ENCODE data around the gene BYSL.

The BYSL gene

DNA sequence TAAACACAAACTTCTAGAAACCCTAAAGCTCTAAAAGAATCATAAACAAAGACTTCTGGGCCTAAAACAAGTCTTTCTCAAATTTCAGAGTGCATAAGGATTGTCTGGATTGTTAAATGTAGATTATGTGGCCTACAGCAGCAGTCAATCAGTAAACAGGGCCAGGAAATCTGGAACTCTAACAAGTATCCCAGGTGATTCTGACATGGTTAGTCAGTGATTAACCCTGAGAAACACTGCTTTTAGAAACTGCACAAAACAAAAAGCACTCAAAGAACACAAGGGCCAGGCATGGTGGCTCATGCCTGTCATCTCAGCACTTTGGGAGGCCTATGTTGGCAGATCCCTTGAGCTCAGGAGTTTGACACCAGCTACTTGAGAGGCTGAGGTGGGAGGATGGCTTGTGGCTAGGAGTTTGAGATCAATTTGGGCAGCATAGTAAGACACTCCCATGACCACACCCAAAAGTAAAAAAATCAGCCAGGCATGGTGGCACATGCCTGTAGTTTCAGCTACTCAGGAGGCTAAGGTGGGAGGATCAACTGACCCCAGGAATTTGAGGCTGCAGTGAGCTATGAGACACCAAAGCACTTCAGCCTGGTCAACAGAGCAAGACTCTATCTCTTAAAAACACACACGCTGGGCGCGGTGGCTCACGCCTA, 6.3 kb upstream of the BYSL start:
- no peak for DNase-seq (ENCODE audit: low spot score)

DNA sequence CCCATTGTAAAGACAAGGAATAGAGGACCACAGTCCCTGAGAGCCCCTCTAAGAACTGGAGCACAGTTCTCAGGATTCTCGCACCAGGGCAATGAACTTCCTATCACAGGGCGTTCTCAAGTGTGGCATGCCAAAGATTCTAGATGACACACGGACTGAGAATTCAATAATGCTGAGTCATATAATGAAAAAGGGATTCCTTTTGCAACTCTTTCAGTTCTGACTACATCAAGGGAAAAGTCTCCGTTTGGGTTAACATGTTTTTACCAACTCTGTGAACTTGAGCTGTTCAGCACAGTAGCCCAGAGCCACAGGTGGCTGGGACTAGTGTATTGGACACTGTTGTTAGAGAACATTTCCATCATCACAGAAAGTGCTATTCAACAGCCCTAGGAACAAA, 3.8 kb upstream of the BYSL start:
- DNase-seq (ENCODE audit: low spot score), result no peak

DNA sequence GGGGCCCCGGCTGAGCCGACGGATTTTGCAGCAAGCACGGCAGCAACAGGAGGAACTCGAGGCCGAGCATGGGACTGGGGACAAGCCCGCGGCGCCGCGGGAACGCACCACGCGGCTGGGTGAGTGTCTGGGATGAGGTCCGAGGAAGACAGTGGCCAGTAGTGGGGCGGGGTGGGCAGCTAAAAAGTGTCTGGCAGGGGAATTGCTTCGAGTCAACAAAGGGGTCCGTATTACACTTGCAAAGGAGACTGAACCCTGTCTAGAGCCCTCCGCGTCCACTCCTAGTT, 356 bp downstream of the BYSL start:
- DNase-seq (ENCODE audit: low spot score), result no peak

DNA sequence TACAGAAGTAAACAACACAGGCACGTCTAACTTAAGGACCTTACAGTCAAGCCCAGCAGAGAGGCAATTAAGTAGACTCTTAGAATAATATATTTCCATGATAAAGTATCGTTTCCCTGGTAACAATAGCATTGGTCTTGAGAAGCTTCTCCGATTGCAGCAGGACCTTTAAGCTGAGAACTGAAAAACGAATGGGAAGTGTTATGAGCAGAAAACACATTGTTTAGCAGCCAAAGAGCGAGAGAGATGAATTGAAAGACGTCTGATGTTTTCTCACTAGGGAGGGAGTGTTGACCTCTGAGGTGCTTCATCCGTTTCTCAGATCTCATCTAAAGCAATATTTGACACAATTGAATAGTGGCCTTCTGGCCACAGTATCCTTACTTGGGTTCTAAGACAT, 855 bp downstream of the BYSL start:
- DNase-seq (ENCODE audit: low spot score), result no peak

DNA sequence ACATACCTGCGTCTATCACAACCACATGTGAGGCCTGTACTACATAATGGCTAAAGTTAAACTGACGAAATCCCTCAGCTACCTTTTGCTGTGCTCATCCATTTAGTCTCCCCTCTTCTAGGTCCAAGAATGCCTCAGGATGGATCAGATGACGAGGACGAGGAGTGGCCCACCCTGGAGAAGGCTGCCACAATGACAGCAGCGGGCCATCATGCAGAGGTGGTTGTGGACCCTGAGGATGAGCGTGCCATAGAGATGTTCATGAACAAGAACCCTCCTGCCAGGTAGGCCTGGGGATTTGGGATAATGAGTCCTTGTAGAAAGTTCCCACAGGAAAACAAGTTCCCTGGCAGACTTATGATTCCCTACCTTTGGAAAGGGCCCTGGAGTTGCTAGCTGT, 6.0 kb downstream of the BYSL start:
- DNase-seq (ENCODE audit: low spot score), result no peak

DNA sequence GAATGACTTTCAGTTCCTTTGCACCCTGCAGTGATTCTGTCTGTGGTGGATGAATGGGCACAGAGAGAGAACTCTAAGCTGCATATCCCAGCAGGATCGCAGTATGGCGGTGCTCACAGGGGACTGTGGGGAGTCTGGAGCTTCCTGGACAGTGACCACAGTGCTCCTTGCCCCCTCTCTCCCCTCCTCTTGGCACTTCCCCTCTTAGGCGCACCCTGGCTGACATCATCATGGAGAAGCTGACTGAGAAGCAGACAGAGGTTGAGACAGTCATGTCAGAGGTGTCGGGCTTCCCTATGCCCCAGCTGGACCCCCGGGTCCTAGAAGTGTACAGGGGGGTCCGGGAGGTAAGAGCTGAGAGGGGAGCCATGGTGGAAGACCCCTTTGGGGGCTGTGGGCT, 8.6 kb downstream of the BYSL start:
- no peak for DNase-seq (ENCODE audit: low spot score)

DNA sequence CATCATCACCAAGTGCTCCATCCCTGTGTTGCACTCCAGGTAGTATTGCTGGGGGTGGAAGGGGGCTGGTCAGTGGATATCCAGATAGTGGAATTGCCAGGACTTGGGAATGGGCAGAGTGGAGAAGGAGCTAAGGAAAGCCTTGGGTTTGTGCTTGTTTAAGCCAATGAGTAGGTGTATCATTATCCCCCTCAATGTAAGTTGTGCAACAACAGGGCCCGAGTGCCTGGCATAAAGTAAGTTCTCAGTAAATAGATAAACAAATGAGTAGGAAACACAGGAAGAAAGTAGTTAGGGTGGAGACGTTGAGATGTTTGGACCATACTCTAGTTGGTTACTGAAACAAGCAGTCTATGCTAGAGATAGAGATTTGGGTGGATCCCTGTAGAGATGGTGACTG, 10.5 kb downstream of the BYSL start:
- no peak for DNase-seq (ENCODE audit: low spot score)

DNA sequence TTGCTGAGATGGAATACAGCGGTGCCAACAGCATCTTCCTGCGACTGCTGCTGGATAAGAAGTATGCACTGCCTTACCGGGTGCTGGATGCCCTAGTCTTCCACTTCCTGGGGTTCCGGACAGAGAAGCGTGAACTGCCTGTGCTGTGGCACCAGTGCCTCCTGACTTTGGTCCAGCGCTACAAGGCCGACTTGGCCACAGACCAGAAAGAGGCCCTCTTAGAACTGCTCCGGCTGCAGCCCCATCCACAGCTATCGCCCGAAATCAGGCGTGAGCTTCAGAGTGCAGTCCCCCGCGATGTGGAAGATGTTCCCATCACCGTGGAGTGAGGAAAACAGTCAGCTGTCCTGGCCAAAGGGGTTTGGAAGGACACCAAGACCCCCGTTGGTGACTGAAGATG, 11.1 kb downstream of the BYSL start:
- no peak for DNase-seq (ENCODE audit: low spot score)

DNA sequence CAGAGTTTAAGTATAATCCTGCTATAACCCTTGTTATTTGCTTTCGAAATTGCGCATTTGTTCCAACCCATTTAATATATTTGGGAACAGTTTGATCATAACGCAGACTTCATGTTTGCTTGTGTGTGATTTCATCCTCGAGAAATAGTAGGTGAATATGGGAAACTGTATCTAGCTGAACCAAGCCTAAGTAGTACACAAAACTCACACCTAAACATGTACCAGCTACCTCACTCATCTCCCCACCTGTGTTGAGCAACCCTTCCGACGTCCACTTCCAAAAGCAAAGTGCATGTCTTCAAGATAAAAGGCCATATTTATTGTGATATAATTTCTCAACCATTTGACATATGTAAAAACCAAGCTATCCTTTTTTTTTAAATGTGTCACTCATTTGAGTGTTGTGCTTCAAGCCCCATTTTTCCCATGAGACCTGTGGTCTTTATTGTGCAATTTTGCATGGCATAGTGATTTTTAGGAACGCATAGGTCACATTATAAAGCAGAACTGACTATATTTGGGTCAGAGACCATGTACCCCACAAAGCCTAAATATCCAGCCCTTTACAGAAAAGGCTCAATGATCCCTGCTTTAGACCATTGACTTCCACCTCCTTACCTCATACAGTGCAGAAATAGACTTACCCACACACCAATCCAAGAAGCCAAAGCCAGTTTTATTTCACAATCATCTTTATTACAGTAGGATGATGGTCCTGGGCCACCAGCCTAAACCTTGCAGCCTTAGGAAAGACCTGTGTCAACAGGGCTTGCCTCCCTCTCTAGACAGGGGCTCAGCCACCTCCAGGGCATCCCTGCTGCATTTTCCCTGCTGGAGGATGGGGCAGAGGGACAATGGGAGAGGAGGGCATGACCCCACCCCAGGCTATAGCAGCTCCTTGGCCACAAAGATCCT, 13.2 kb downstream of the BYSL start:
- no peak for DNase-seq (ENCODE audit: low spot score)

DNA sequence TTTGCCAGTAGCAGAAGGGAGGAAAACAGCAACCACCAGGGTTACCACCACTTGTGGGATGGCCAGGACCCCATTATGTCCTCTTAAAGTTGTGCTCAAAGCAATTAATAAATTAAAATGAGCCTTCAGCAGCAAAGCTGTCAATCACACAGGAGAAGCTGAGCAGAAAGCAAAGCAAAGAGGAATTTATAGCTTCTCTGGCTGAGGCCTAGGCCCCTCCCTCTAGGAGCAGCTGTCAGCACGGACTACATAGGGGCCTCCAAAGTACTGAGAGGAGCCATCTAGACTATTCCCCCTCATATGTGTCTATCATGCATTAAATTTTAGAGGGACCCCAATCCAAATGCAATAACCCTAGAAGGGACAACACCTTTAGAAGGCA, 13.9 kb downstream of the BYSL start:
- DNase-seq (ENCODE audit: low spot score), result no peak

DNA sequence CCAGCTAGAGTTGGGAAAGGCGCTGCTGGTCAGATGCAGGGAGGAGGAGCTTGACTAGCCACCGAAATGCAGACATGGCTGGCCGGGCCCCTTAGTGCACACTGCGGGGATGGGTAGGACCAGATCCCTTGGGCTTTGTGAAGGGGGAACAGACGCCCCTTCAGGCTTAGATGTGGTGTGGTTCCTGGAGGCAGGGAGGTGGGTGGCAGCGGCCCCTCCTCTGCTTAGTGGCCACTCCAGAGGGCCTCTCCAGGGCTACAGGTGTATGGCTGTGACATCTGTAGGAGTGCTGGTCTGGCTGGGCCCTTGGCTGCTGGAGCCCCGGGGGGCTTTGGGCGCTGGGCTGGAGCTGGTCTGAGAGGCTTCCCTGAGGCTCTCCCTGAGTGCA, 14.4 kb downstream of the BYSL start:
- no peak for DNase-seq (ENCODE audit: low spot score)

DNA sequence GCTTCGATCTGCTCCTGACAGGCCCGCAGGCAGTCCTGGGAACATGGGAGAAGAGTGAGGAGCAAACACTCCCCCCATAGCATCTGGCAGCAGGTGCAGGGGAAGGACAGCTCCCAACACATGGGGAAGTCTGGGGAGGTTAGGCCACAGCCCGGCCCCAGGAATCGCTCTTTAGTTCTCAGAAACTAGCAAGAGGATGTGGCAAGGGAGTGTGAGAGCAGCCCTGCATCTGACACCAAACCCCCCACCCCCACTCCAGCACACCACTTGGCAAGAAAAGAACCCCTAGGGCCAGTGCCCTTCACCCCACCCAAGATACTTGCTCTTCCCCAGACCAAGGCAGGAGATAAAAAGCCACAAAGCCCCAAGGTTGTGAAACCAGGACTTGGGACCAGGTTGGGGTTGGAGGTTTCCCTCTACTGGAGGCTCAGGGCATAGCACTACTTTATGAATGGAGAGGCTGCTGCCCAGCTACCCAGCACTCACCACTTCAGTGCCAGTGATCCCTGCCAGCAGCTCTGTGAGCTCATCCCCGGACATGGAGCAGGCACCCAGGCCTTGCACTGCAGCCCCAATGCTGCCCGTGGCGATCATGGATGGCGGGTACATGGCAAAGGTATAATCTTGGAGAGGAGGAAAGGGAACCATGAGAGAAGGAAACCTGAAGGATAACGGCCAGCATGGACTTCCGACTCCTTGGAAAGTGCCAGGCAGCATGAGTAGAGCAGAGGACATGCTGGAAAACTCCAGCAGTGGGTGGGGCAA, 15.0 kb downstream of the BYSL start:
- DNase-seq (ENCODE audit: low spot score), result peak; percentile 83

DNA sequence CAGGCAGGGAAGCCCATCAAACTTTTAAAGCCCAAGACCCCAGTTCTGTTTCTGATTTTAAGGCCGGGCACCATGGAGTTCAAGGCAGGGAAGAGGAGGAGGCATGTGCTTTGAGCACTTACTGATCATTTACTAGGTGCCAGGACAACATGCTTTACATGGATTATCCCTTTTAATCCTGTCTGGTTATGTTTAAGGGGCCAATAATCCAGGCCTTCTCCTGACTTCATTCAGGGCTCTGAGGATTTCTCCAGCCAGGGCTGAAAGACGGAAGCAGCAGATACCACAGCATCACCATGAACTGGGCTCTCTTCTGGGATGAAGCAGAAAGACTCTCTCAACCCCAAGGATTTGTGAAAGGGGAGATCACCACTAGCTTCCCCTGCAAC, 16.2 kb downstream of the BYSL start:
- no peak for DNase-seq (ENCODE audit: low spot score)

DNA sequence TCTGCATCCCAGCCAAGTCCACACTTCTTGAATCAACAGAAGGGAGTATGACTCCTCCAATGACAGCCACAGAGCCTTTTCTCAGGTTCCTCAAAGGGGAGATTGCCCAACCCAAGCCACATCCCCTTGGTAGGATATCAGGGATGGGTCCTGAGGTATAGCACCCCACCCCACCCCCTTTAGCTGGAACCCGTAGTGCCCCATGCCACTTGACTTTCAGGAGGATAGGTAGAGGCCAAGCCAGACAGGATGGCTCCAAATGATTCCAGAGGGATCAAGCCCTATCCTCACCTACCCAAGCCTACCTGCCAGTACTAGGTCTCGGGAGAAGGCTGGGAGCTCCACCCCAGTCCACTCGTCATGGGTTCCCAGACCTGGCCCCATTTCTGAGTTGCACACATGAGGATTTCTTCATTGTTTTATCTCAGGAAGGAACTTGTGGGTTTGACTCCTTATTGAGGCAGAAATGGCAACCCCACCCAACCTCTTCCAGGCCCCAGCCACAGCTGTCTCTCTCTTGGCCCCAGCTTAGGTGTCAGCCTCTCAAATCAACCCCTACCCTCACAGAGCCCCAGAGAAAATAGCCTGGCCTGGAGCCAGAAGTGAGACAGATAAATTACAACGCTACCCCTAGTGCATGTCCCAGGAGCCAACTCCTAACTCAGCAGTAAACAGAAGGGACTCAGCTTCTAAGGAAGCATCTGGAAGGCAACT, 16.7 kb downstream of the BYSL start:
- no peak for DNase-seq (ENCODE audit: low spot score)

DNA sequence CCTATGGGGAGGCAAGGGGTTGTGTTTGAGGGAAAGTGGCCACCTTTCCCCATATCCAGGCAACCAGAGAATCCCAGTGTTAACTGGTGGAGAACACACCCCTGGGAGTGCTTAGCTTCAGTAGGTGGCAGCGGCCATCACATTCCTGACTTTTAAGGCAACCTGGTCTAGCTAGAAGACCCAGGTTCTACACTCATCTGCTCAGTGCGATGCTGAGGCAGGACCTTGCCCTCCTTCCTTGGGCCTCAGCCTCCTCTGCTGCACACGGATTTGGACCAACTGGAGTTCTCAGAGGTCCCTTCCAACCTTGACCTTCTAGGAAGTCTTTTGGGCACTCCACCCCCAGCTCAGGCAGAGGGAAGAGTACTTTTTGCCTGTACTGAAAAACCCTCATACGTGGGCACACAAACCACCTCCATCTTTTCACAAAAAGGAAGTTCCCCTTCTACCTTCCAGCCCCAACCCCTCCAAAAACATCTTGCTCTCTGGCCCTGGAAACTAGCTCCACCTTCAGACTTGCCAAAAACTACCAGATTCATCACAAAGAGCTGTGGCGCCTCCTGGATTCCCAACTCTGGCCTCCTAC, 17.4 kb downstream of the BYSL start:
- no peak for DNase-seq (ENCODE audit: low spot score)

DNA sequence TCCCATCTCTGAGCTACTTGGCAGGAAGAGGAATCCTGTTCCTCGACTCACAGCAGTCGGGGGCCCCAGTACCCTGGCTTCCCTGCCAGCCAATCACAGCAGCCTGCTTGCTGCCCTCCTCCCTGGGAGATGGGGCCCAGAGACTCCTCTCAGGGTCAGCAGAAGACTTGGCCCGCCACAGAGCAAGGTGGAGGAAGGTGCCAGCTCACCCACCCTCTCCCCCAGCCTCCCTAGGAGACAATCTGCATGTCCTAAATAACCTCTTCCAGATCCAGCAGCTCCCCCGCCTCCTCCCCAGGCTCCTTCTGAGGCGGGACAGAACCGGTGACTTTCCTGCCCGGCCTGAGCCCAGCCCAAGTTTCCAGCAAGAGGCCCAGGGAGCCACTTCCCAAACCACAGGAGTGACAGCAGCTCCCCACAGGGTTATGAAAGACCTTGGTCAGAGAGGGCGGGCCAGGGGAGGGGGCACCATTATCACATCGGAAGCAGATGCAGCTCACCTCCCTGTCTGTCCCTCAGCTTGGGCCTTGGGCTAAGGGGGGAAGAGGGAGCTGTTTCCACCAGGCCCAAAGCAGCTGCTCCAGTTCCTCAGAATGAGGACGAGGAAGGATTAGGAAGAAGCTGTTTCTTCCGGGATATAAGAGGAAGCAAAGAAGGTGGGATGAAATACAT, 18.0 kb downstream of the BYSL start:
- no peak for DNase-seq (ENCODE audit: low spot score)

DNA sequence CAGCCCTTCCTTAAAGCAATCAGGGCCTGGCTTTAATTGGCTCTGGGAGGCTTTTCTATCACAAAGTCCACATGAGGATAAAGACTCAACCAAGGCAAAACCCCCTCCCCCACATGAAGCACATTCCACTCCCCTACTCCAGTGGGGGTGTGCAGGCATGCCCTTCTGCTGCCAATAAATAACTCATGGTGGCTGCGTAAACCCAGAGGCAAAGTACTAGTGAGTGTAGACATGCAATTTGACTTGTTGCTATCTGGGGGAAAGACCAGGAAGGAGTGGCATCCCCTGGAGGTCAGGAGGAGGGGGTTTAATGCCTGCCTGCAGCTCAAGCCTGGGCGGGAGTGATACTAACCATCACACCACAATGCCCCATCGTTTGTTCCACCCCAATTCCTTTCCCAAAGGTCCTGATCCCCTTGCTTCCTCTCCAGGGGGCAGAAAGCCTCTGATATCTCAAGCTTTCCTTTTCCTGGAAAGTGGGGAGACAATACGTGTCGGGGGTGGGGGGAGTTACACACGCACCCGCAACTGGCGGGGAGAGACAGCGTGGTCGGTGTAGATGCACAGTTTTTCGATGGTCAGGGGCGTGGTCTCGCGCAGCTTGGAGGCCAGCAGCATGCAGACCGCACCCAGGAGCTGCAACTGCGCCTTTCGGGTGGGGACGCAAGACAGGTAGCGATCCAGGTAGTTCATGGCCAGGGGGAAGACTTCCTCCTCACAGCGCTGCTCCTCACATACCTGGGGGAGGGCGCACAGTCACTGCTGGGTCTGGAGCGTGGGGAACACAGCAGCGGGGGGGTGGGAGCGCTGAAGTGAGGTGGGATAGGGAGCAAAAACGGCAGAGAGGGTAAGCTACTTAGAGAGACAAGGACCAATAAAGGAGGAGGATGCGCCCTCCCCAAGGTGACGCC, 18.8 kb downstream of the BYSL start:
- no peak for DNase-seq (ENCODE audit: low spot score)

DNA sequence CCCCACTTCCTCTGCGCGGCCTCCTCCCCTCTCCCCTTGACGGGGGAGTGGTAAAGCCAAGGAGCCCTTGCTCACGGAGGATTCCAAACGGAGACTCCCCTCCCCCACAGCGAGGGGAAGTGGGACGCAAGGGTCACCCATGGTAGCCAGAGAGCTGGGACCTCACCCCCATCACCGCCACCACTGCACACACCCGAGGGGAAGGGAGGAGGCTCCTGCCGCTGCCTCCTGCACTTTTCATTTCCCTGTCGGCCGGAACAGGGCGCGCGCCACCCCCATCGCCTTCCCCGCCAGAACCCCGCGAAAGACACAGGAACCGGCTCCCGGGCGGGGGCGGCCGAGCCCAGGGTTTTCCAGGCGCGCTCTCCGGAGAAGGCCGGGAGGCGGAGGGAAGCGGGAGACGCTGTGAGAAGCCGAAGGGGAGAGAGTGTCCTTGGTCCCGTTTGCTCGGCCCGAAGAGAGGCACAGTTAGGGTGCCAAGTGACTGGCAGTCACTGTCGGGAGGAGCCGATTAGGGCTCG, 19.5 kb downstream of the BYSL start:
- DNase-seq (ENCODE audit: low spot score), result peak; percentile 41

DNA sequence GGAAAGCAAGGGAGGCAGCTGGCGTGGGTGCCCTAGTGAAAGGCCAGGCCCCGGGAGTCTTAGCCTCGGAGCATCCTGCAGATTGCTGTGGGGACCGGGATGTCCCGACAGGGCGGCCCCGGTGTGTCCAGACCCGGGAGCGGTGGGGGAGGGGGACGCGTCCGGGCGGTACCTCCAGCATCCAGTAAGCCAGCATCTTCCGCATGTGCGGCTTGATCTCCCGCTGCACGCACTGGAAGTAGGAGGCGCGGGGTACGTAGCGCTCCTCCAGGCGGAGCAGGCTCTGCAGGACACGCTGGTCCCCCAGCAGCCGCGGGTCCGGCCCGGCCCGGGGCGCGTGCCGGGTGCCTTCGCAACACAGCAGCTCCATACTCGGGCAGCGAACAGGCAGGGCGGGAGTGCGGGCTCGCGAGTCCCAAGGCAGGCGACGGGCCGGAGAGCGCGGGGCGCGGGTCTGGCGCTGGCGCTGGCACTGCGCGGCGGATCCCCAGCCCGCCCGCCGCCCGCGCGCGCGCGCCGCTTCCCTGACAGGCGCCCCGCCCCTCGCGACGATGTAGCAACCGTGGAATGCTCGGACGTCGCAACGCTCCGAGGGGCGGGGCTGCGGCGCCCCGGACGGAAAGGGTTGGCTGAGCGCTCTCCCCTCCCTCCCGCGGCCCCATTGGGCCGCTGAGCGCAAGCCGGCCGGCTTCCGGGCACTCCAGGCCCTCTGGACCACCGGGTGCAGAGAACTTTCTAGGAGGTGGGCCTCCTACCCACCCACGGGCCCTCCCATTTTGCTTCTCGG, 20.2 kb downstream of the BYSL start, which contains the start of gene CCND3:
CCND3 (minus strand) TSS at position 529 of the 787 bp plus-strand sequence; CDS start at position 370, 159 bp downstream.
- DNase-seq (ENCODE audit: low spot score), result peak; percentile 89

All from germinal center (tissue), 1 donor.